ENCODE data around the gene RPL36AL.
A peak's percentile ranks its signal among the peaks of the same experiment; 100 is the strongest.
"Not testable (repeated sequence)": the region's sequence is repeated elsewhere in the genome, so short reads cannot be mapped to it uniquely, and the experiment has no call there.

RPL36AL gene

DNA sequence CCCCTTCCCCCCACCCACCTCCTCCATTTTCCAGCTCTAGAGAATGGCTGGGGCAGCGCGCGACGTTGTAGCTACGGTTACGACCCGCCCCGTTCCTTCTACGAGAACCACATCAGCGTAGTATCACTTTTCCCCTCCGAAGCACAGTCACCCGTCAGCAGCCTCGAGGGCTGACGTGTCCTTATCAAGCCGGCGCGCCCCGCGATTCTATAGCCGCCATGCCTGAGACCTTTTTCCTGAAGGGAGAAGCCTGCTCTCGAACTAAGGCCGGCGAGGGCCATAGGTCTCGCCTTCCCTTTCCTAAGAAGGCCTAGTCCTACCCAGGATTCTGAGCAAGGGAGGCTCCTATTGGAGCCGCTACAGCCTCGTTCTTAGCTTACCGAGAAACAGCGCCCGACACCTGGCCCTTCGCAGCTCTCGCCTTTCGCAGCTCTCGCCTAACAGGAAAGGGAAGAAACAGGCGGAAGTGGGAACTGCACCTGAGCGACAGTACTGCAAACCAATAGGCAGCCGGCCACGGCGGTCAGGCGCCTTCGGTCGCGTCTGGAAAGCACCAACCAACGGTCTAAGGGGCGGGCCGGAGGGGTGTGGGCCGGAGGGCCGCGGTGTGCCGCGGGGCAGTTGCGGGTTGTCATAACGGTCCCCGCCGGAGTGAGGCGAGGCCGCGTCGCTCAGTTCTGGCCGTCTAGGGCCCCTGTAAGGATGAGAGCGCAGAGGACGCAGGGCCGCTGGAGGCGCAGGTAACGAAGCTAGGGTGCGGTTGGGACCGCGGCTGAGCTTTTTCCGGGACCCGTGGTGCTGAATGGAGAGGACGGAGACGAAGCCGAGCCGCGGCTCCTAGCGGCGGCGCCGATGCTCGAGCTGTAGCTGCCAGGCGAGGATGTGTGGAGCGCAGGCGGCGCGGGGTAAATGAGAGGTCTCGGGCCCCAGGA is at the start of gene RPL36AL, which contains the start of gene MGAT2:
RPL36AL (minus strand) TSS at position 445 of the 932 bp plus-strand sequence. CDS start 1,522 bp downstream, outside the sequence.
MGAT2 (plus strand) TSS at position 618 of the 932 bp plus-strand sequence. CDS start 470 bp downstream, outside the sequence.
- peak; percentile 94 for DNase-seq

DNA sequence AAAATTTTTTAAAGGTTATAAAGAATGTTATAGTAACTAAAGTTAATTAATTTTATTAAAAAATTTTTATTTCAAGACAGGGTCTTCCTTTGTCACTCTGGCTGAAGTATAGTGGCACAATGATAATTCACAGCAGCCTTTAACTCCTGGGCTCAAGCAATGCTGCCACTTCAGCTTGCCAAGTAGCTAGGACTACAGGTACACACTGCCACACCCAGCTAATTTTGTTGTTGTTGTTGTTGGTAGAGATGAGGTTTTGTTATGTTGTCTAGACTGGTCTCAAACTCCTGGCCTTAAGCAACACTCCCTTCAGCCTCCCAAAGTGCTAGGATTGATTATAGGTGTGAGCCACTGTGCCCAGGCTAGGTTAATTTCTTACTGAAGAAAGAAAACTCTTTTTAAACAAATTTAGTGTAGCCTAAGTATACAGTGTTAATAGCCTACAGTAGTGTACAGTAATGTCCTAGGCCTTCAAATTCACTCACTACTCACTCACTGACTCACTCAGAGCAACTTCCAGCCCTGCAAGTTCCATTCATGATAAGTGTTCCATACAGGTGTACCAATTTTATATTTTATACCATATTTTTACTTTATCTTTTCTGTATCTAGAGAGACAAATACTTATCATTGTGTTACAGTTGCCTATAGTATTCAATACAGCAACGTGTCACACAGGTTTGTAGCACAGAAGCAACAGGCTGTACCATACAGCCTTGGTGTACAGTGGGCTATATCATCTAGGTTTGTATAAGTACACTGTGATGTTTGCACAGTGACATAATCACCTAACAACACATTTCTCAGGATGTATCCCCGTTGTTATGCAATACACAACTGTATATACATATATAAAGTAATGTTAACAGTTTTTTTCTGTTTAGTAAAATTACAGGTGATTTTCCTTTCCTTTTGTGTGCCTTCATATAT is 39.4 kb upstream of the RPL36AL start:
- DNase-seq, result no peak

DNA sequence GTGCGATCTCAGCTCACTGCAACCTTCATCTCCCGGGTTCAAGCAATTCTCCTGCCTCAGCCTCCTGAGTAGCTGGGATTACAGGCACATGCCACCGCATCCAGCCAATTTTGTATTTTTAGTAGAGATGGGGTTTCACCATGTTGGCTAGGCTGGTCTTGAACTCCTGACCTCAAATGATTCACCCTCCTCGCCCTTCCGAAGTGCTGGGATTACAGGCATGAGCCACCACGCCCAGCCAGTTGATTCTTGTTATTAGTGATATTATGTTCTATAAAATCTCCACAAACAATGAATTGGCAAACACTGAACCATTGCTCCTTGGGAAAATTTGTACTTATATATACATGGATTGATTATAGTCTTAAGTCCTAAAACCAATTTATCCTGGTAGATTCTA is 37.1 kb upstream of the RPL36AL start:
- not testable (repeated sequence) for DNase-seq

DNA sequence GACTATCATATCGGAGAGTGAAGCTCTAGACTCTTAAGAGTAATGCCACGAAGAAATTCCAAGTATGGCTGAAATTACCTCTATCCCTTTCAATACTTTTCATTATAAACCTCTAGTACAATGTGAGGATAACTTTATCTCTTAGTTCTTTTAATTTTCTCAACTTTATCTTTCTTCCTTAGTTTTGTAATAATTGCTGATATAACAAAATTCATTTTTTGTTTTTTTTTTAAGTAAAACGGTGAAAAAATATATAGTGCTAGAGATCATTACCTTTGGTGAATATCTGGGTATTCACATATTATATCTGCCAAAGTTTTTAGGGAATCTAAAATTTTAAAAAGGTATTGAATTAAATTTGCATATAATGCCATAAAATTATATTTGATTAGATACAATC is 34.1 kb upstream of the RPL36AL start:
- DNase-seq, result no peak

DNA sequence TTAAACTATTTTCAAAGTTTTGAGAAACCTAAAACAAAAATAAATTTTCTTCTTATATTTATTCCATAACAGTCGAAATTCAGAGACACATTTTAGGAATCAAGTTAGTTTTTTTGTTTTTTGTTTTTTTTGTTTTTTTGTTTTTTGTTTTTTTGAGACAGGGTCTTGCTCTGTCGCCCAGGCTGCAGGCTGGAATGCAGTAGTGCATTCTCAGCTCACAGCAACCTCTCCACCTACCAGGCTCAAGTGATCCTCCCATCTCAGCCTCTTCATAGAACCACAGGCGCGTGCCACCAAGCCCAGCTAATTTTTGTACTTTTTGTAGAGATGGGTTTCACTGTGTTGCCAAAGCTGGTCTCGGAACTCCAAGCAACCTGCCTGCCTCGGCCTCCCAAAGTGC is 33.1 kb upstream of the RPL36AL start:
- DNase-seq, result no peak

DNA sequence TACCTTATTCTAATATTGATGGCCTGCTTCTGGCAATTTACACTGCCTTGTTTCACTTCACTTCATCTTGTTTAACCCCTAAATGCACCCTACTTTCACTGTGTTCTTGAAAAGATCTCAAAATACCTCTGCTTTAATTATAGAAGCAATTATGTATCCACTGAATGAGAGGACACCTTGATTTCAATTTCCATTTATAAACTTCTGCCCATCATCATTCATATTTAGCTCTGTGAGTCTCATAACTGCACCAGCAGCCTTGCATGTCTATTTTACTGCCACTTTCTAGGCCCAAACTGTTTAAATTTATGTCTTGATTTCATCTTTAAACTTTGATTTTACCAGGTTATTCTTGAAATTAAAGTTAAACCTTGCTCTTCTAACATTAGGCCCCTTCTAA is 21.7 kb upstream of the RPL36AL start:
- DNase-seq, result no peak

DNA sequence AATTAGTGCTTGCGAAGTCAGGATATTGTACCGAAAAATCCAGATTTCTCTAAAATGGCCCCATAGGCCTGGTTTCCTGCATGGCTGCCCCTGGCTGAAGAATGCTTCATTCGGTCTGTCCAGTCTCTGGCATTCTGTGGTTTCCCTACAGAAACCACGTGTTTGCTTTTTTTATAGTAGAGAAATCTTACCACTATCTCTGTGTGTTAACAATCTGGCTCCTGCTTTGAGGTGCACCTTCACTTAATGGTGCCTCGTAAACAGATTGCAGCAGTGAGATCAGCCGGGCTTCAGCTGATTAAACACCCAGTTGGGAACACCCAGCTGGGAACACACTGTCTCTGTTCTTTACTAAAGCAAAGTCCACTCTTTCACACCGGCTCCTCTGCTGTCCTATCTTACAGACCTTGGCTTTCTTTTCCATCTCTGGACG is 21.3 kb upstream of the RPL36AL start:
- no peak for DNase-seq

DNA sequence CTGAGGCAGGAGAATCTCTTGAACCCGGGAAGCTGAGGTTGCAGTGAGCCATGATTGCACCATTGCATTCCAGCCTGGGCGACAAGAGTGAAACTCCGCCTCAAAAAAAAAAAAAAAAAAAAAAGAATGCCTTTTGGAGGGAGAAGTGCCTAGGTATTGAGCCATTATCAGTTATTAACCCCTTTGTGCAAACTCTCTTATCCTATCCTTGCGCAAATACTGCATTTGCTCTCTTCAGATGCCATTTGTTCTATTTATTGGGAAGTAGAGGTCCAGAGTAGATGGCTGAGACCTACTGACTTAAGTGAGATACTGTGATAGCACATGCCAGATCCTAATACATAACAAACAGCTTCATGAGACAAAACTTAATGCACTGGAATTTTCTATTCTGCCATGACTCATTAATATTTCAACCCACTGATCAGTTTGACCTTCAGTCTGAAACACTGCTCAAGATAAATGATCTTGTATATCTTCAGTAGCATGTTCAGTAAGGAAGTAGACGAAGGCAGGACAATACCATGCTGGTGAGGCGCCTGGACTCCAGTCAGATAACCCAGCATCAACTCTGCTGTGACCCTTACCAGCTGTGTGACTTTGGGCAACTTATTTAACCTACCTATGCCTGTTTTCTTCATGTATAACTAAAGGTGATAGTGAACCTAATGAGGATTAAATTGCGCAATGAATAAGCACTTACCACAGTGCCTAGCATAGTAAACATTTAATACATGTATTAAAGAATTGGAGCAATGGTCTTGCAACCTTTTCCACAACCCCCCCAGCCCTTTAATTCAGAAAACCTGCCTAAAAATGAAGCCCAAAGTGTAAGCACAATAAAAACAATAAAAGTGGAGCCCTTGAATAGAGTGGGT is 20.4 kb upstream of the RPL36AL start:
- DNase-seq, result no peak

DNA sequence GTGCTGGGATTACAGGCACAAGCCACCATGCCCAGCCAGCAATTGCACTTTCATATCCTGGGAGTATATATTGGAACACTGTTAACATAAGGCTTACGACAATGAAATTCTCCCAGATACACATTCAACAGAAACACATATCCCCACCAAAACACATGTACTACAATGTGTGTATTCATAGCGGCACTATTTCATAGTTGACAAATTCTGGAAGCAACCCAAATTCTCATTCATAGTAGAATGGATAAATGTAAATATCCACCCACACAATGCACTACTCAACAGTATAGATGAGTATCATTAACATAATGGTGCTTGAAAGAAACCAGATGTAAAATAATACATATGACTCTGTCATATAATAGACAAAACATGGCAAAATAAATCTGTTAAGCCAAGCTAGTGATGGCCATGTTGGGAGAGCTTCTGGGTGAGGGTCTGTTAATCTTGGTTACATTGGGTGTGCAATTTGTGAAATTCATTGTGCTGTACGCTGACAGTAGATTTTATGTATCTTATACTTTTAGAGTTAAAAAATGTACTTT is 17.2 kb upstream of the RPL36AL start:
- DNase-seq, result no peak

DNA sequence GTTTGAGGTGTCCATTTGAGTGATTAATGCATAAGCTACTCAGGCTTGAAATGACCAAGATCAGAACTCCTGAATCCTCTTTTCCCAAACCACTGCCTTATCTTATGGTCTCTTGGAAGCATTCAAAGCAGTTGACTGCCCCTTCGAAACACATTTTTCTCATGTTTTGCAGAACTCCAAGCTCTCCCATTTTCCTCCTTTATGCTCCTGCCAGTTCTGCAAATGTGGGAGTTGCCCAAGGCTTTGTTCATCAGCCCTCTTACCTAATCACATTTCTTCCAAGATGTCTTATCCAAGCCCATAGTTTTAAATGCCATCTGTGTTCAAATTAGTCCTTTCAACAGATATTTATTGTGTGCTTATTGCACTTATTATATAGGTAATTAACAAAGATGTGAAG is 16.4 kb upstream of the RPL36AL start:
- no peak for DNase-seq

DNA sequence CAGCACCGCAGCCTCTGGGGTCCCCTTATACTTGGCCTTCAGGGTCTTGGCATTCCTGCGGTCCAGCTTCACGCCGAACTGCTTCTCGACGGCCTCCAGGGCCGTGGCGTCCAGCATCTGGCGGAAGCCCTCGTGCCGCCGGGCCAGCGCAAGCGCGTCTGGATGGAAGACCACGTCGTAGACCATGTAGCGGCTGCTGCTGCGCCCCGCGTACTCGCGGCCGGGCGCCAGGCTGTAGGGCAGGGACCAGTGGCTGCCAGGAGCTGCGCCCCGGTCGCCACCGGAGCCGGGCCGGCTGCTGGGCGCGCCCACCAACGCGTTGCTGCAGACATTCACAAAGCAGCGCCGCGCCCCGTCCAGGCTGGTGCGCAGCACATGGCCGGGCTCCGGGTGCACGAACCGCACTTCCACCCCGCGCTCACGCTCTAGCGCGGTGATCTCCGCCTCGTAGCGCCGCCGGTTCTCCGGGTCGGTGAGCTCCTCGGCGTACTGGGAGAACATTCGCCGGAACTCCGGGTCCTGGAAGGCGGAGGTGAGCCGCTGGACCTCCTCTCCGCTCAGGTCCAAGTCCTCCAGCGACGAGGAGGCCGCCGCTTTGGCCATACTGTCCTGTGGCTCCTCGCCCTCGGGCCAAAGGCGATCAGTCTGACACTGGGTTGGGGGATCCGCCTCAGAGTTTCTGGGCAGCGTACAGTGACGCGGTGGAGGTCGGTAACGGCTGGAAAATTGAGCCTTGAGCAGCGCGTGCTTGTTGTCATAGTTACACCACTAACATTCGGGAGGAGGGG is 14.3 kb upstream of the RPL36AL start, which contains the start of gene DNAAF2:
DNAAF2 (minus strand) TSS at position 698 of the 788 bp plus-strand sequence; CDS start at position 603, 95 bp downstream.
- DNase-seq, result peak; percentile 44

DNA sequence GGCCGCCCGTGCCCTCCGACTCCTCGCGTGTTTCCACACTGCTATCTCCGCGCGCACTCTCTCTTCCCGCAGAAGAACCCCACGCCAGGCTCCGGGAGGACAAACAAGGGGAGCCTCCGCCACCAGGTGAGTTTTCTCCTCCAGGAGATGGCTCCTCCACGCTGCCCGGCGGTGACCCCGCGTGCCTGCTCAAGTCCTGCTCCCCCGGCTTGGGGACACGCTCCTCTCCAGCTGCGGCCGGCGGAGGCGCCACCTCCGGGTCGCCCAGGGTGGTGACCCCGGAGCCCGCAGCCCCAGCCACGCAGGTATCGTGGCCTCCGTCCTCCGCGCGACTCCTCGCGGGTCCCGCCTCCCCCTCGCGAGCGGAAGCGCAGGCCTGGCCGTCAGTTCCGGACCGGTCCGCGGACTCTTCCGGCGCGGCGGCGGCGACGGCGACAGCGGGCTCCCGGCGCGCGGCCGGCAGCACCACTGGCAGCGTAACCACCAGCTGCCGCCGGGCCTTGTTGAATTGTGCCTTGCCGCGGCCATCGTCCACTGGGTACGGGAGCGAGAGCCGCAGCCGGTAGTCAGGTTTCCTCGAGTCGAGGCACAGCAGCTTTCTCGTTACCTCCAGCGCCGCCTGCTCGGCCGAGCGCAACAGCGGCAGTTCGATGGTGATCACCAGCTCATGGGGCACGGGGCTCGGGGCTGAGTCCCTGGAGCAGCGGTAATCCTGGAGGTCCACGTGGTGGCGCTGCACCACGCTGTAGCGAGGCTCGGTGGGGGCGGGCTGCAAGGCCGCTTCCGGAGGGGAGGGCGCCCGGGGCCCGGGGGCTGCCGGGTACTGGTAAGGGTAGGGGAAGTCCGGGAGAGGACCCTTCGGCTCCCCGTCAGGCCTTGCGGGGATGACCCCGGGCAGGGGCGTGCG is 13.5 kb upstream of the RPL36AL start:
- DNase-seq, result peak; percentile 61

DNA sequence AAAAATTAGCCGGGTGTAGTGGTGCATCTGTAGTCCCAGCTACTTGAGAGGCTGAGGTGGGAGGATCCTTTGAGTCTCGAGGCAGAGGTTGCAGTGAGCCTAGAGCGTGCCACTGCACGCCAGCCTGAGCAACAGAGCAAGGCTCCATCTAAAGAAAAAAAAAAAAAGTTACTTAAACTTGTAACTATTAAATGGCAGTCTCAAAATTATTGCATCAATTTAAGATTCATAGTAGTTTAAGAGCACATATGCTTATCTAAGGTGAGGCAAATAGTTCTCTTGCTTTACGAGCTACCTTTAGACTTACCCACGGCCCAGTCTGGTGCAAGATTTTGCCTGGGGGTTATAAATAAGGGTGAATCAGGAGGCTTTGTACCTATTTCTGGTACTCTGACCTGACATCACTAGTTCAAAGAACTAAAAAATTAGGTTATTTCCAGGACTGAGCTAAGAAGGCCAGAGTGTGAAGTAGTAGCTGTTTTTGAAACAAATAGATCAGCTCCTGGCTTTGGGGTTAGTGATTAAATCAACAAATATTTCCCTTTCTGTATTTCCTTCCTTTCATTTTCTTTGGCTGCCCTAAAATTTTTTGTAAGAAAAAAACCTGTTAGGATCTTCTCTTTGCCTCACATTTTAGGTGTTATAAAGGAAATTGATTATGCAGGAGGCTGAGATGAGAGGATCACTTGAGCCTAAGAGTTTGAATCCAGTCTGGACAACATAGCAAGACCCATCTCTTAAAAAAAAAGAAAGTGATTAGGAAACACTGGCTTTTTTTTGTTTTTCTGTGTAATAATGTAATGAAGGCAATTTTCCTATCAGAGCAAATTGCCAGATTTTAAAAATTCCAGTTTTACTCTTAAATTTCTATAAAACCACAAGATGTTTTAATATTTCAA is 3.8 kb upstream of the RPL36AL start:
- DNase-seq, result no peak

DNA sequence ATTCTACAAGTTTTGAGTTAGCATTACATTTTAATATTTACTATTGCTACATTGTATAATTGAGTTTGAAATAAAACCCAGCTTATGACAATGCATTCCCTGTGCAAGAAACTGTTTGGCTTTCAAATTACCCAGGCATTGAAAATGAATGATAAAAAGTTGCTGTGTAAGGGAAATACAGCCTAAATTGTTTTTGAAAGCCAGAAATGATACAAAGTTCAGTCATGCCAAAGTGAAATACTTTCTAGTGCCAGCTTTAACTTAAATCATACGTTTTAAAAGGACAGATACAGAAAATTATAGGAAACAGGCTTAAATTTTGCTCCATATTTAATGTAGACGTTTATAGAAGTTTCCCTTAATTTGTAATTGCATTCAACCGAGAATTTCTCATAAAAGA is 3.0 kb upstream of the RPL36AL start:
- DNase-seq, result no peak

DNA sequence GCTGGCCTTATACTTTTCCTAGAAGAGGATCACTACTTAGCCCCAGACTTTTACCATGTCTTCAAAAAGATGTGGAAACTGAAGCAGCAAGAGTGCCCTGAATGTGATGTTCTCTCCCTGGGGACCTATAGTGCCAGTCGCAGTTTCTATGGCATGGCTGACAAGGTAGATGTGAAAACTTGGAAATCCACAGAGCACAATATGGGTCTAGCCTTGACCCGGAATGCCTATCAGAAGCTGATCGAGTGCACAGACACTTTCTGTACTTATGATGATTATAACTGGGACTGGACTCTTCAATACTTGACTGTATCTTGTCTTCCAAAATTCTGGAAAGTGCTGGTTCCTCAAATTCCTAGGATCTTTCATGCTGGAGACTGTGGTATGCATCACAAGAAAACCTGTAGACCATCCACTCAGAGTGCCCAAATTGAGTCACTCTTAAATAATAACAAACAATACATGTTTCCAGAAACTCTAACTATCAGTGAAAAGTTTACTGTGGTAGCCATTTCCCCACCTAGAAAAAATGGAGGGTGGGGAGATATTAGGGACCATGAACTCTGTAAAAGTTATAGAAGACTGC is 1.7 kb upstream of the RPL36AL start:
- no peak for DNase-seq

DNA sequence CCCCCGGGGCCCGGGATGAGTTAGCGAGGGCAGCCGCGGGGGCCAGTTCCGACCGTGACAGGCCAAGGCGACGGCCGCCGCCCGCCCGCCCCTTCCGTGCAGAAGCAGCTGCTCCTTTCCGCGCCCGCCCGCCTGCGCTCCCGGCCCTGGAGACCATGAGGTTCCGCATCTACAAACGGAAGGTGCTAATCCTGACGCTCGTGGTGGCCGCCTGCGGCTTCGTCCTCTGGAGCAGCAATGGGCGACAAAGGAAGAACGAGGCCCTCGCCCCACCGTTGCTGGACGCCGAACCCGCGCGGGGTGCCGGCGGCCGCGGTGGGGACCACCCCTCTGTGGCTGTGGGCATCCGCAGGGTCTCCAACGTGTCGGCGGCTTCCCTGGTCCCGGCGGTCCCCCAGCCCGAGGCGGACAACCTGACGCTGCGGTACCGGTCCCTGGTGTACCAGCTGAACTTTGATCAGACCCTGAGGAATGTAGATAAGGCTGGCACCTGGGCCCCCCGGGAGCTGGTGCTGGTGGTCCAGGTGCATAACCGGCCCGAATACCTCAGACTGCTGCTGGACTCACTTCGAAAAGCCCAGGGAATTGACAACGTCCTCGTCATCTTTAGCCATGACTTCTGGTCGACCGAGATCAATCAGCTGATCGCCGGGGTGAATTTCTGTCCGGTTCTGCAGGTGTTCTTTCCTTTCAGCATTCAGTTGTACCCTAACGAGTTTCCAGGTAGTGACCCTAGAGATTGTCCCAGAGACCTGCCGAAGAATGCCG is 872 bp upstream of the RPL36AL start:
- DNase-seq, result peak; percentile 43

DNA sequence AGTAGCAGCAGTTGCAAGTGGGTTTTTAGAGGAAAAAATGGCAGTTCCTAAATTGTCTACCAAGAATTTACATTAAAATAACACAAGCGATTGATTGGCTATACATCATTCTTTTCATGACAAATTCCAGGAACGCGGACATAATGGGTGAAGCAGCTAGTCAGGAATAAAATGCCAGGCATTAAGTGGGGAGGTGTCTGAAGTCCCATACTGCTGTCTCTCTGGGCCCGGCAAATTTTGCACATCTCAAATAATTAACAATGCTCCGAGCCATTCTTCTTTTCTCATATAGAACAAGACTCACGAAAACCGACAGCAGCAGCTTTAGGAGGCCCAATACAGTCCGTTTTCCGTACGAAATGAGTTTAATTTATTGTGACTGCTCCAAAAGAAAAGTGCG is 696 bp downstream of the RPL36AL start:
- no peak for DNase-seq

DNA sequence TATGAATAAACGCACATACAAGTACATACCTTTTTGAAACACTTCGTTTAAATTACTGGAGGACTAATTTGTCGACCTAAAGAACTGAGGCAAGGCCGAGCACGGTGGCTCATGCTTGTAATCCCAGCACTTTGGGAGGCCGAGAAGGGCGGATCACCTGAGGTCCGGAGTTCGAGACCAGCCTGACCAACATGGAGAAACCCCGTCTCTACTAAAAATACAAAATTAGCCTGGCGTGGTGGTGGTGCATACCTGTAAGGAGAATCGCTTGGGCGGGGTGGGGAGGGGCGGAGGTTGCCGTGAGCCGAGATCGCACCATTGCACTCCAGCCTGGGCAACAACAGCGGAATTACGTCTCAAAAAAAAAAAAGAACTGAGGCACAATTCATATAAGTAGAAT is 1.2 kb downstream of the RPL36AL start:
- not testable (repeated sequence) for DNase-seq
